GM12878 (cell line): Measurements from ENCODE around the gene DBNL. TPM values are rescaled to one million over a fixed set of nuclear protein-coding genes. Genes with fewer than 3 reads are reported as not detected.

Source experiments
- ATAC-seq: fragments of 200-7000 bp; cut with Tn5 transposase; 3 replicates; pipeline ENCODE4 v1.9.1; 2020; ENCODE audit warnings: mild to moderate bottlenecking, moderate library complexity
- BruUV-seq: library from RNA; stranded (reverse); fragments of 400-500 nt; replicated peaks from 2 replicates; lab custom pipeline; 2021; lab: Mats Ljungman, UMichigan
- CTCF ChIA-PET: fragments of 300-600 bp; sonication (Branson Sonifier 250); formaldehyde crosslinking; extraction: SDS; loops from one replicate; lab custom pipeline; 2021; ENCODE audit warnings: inconsistent platforms; lab: Yijun Ruan, JAX
- POLR2A ChIA-PET: fragments of 350-600 bp; formaldehyde crosslinking; extraction: SDS; loops from one replicate; lab custom pipeline; 2021; ENCODE audit warnings: inconsistent platforms; lab: Charles Lee
- RAD21 ChIA-PET: fragments of 300-600 bp; sonication (Branson Sonifier 250); formaldehyde crosslinking; loops from one replicate; lab custom pipeline; 2023; ENCODE audit warnings: antibody characterized with exemption; ENCODE audit not compliant: unreplicated experiment; lab: Charles Lee
- SMC1A ChIA-PET: fragments of 300-600 bp; sonication (Branson Sonifier 250); formaldehyde crosslinking; loops from one replicate; lab custom pipeline; 2023; ENCODE audit not compliant: unreplicated experiment, uncharacterized antibody; lab: Charles Lee
- DNase-seq: peaks from one replicate; pipeline ENCODE4 v3.0.0-alpha.2; 2011; ENCODE audit warnings: low read depth, low spot score
- FAIRE-seq: peaks from 3 replicates; lab custom pipeline; 2011; peaks lifted over from hg19 to GRCh38; lab: Jason Lieb, UNC
- H2AFZ ChIP-seq: 2 replicates; pipeline ENCODE4 v1.6.0; 2011; ENCODE audit warnings: low read depth, low read length, control low read depth; ENCODE audit not compliant: control insufficient read depth
- H3K27ac ChIP-seq: 2 replicates; pipeline ENCODE4 v1.5.1; 2011; ENCODE audit warnings: control low read depth; ENCODE audit not compliant: control insufficient read depth, insufficient read depth
- H3K27me3 ChIP-seq, 2 experiments: replicated peaks in 1 of 2; 2 replicates each; pipeline versions ENCODE4 v1.6.0 to v1.6.1; 2011; ENCODE audit warnings: low read length in 1 of 2; ENCODE audit not compliant: control insufficient read depth in 2 of 2, insufficient read depth in 2 of 2
- H3K36me3 ChIP-seq, 2 experiments: 2 replicates each; pipeline ENCODE4 v1.5.1; 2011; ENCODE audit warnings: low read length in 1 of 2; ENCODE audit not compliant: control insufficient read depth in 2 of 2, insufficient read depth in 2 of 2
- H3K4me1 ChIP-seq: 2 replicates; pipeline ENCODE4 v1.6.1; 2011; ENCODE audit warnings: mild to moderate bottlenecking, low read length, moderate library complexity, mixed read lengths; ENCODE audit not compliant: control insufficient read depth, insufficient read depth
- H3K4me2 ChIP-seq: 2 replicates; pipeline ENCODE4 v1.6.0; 2011; ENCODE audit warnings: control low read depth; ENCODE audit not compliant: control insufficient read depth, insufficient read depth
- H3K4me3 ChIP-seq: fragments of 200-600 bp; sonication (generic); 2 replicates; pipeline ENCODE4 v1.5.1; 2016
- H3K79me2 ChIP-seq: 2 replicates; pipeline ENCODE4 v1.6.0; 2011; ENCODE audit warnings: low read length; ENCODE audit not compliant: control insufficient read depth, insufficient read depth
- H3K9ac ChIP-seq: 2 replicates; pipeline ENCODE4 v1.8.0; 2011; ENCODE audit warnings: low read length, control low read depth, mixed read lengths; ENCODE audit not compliant: control insufficient read depth, insufficient read depth
- H3K9me3 ChIP-seq: replicated peaks from 3 replicates; pipeline ENCODE4 v1.5.1; 2011; ENCODE audit warnings: mild to moderate bottlenecking, low read length; ENCODE audit not compliant: control insufficient read depth, insufficient read depth
- H4K20me1 ChIP-seq: 2 replicates; pipeline ENCODE4 v1.6.0; 2011; ENCODE audit not compliant: control insufficient read depth, insufficient read depth
- CUX1 ChIP-seq: IDR thresholded peaks from 2 replicates; pipeline ENCODE4 v1.6.1; 2012; ENCODE audit warnings: improper control_type of control experiment, low read depth, low read length; ENCODE audit not compliant: insufficient replicate concordance
- IRF5 ChIP-seq: fragments of 450-650 bp; IDR thresholded peaks from 2 replicates; pipeline ENCODE4 v1.6.1; 2017; ENCODE audit warnings: borderline replicate concordance
- MTA2 ChIP-seq: fragments of 450-650 bp; IDR thresholded peaks from 2 replicates; pipeline ENCODE4 v1.6.1; 2016; ENCODE audit warnings: low read depth, mild to moderate bottlenecking, moderate library complexity
- PML ChIP-seq: IDR thresholded peaks from 2 replicates; pipeline ENCODE4 v1.6.1; 2012; ENCODE audit warnings: low read length, inconsistent platforms
- POU2F2 ChIP-seq: IDR thresholded peaks from 3 replicates; pipeline ENCODE4 v1.6.1; 2011; ENCODE audit warnings: low read depth, mild to moderate bottlenecking, low read length, borderline replicate concordance
- PRDM15 ChIP-seq: fragments of 450-650 bp; formaldehyde crosslinking; IDR thresholded peaks from 2 replicates; pipeline ENCODE4 v1.4.0; 2020; ENCODE audit warnings: mild to moderate bottlenecking, moderate library complexity
- STAT3 ChIP-seq: IDR thresholded peaks from 2 replicates; pipeline ENCODE4 v1.6.1; 2011; ENCODE audit warnings: low read depth, low read length, improper control_type of control experiment
- WGBS: methylation state at CpG from one replicate; pipeline ENCODE4 v1.1.6; 2016; ENCODE audit warnings: low lambda C conversion rate; ENCODE audit not compliant: insufficient replicate concordance, insufficient coverage; ENCODE audit errors: missing lambda C conversion rate; 5-methylcytosine and 5-hydroxymethylcytosine counted together
- in situ Hi-C: fragments of 300-500 bp; cut with MboI; formaldehyde crosslinking; loops from 9 replicates; pipeline ENCODE4 v1.14.3; 2018; ENCODE audit warnings: mixed read lengths
- intact Hi-C: fragments of 100-400 bp; cut with micrococcal nuclease; formaldehyde crosslinking; loops from one replicate; pipeline ENCODE4 v1.14.2; 2022; ENCODE audit not compliant: unreplicated experiment
- polyA plus RNA-seq, 11 experiments: library from polyadenylated mRNA; depleted of rRNA in 4 of 11; unstranded in 6 of 11; stranded (reverse) in 5 of 11; fragments of >200 nt; fragmentation: Nextera tagmentation in 4 of 11; fragmentation: Illumina TruSeq in 1 of 11; extraction: Ambion mirVana in 4 of 11; extraction: Trizol in 1 of 11; gene quantifications; 1 replicate in 1 of 11; 2 replicates in 10 of 11; pipeline versions ENCODE4 v1.2.1 to v1.2.3, GENCODE V29; 2011 to 2016; ENCODE audit warnings: inconsistent platforms in 2 of 11, missing spikeins in 2 of 11, low read depth in 1 of 11
- total RNA-seq, 4 experiments: library from RNA; depleted of rRNA in 3 of 4; stranded (reverse); fragments of >200 nt in 3 of 4; fragmentation: Illumina TruSeq in 1 of 4; extraction: Trizol in 1 of 4; gene quantifications; 2 replicates each; pipeline versions ENCODE4 v1.2.1 to v1.2.3, GENCODE V29; 2013 to 2021

Gene DBNL
- total and polyA plus RNA-seq, 10 of the 15 experiments (the other 5 are each of a cell fraction or from before 2014, with no cell fraction given): 4.1 to 179 (median 84.3) TPM

- ChIA-PET RAD21 (no interaction called here), SMC1A (no interaction called here), CTCF (no interaction called here), POLR2A (interaction anchor here (0.5 to 0.6 kb wide), 2 partner anchors 11 to 763 kb away, joined by 5 to 6 read pairs; no protein-coding TSS in a partner anchor)
- Histone ChIP-seq H3K4me3 (no peak overlapping the region), H3K36me3 (peaks cover 26 to 43% of the 10 kb centered on the region in 2 experiments), H3K9me3 (no peaks in the 10 kb centered on the region), H3K4me1 (peaks cover 18% of the 10 kb centered on the region), H3K4me2 (no peak overlapping the region), H3K27me3 (no peaks in the 10 kb centered on the region), H2AFZ (no peak overlapping the region), H3K9ac (no peak overlapping the region), H3K27ac (no peak overlapping the region), H3K79me2 (peaks cover 14% of the 10 kb centered on the region), H4K20me1 (no peaks in the 10 kb centered on the region)
- intact Hi-C loops (no loop called here), in situ Hi-C loops (no loop called here)
- FAIRE-seq: no peak
- BruUV-seq: no TSS peak
- TF ChIP-seq CUX1 (no peak), MTA2 (no peak), STAT3 (no peak), PML (no peak), POU2F2 (no peak), IRF5 (no peak), PRDM15 (no peak)
- 93% methylated on average over 20 of the region's 20 CpGs for WGBS
- no peak for ATAC-seq
- no peak for DNase-seq
Observed at GRCh38 chr7:44076101-44076895, 31.8 kb downstream of the DBNL start.
